ENCODE results near the gene RYR2. TPM values are rescaled to one million over a fixed set of nuclear protein-coding genes. Genes with fewer than 3 reads are reported as not detected.

RYR2 gene
- total and polyA plus RNA-seq, 9 of the 15 experiments (the other 6 are each of a cell fraction or from before 2014, with no cell fraction given), result 0.03 to 0.42 (median 0.14) TPM

GRCh38 chr1:236994450-236994849 lies 47.5 kb upstream of the RYR2 start:
- Histone ChIP-seq H3K4me2 (ENCODE audit: insufficient read depth, low read length) (no peak overlapping the region), H3K9me1 (ENCODE audit: control insufficient read depth, insufficient read depth, low read length) (no peaks in the 10 kb centered on the region), H3K27ac (ENCODE audit: extremely low read depth, low read depth, low read length) (no peak overlapping the region), H3K9ac (ENCODE audit: insufficient read depth in 1 of 2, low read depth in 2 of 2, low read length in 2 of 2) (no peak overlapping the region), H3K4me1 (replicated peaks in 1 of 2; ENCODE audit: control insufficient read depth in 2 of 2, insufficient read depth in 2 of 2, low read length in 2 of 2) (0 out of 5 replicates have a peak, but pooled peaks cover 0 to 4% of the 10 kb centered on the region in 2 experiments), H3K9me3 (replicated peaks; ENCODE audit: control insufficient read depth, insufficient read depth, low read depth, low read length) (no peaks in the 10 kb centered on the region), H4K20me1 (replicated peaks; ENCODE audit: control insufficient read depth, insufficient read depth, low read length) (no peaks in the 10 kb centered on the region), H2AFZ (ENCODE audit: low read depth, low read length) (no peak overlapping the region), H3K27me3 (ENCODE audit: control insufficient read depth in 2 of 2, insufficient read depth in 2 of 2, low read length in 2 of 2) (peaks cover 2 to 21% of the 10 kb centered on the region in 2 experiments; a peak in 4 of 5 replicates), H3K36me3 (ENCODE audit: control insufficient read depth, insufficient read depth, low read length) (no peaks in the 10 kb centered on the region), H3K79me2 (ENCODE audit: control insufficient read depth, insufficient read depth, low read length) (no peaks in the 10 kb centered on the region), H3K4me3 (no peak overlapping the region)
- in situ Hi-C loops (cut with MboI), result no loop called here
- TF ChIP-seq CBX1 (IDR thresholded peaks at IDR 0.05; ENCODE audit: low read depth) (no peak), ZNF324 (CRISPR knock-in tag; IDR thresholded peaks at IDR 0.05) (no peak), GTF2B (IDR thresholded peaks at IDR 0.05; ENCODE audit: extremely low read depth, insufficient read length) (no peak), ZNF507 (tag; conservative IDR thresholded peaks at IDR 0.05) (no peak), NELFE (IDR thresholded peaks at IDR 0.05; ENCODE audit: insufficient read depth, insufficient read length) (no peak), ZBTB2 (IDR thresholded peaks at IDR 0.05) (no peak), ZEB2 (IDR thresholded peaks at IDR 0.05) (no peak), ZNF347 (CRISPR knock-in tag; IDR thresholded peaks at IDR 0.05; ENCODE audit: low read depth) (no peak), TSC22D4 (tag; IDR thresholded peaks at IDR 0.05) (no peak), CHD1 (IDR thresholded peaks at IDR 0.05; ENCODE audit: low read length) (no peak), POLR2B (IDR thresholded peaks at IDR 0.05; ENCODE audit: low read depth, partially characterized antibody) (no peak), PREB (CRISPR knock-in tag; IDR thresholded peaks at IDR 0.05) (no peak)
- TF ChIP-seq, protein P1, sequence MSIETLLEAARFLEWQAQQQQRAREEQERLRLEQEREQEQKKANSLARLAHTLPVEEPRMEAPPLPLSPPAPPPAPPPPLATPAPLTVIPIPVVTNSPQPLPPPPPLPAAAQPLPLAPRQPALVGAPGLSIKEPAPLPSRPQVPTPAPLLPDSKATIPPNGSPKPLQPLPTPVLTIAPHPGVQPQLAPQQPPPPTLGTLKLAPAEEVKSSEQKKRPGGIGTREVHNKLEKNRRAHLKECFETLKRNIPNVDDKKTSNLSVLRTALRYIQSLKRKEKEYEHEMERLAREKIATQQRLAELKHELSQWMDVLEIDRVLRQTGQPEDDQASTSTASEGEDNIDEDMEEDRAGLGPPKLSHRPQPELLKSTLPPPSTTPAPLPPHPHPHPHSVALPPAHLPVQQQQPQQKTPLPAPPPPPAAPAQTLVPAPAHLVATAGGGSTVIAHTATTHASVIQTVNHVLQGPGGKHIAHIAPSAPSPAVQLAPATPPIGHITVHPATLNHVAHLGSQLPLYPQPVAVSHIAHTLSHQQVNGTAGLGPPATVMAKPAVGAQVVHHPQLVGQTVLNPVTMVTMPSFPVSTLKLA (conservative IDR thresholded peaks at IDR 0.05), result no peak
- TF ChIP-seq, protein P2, sequence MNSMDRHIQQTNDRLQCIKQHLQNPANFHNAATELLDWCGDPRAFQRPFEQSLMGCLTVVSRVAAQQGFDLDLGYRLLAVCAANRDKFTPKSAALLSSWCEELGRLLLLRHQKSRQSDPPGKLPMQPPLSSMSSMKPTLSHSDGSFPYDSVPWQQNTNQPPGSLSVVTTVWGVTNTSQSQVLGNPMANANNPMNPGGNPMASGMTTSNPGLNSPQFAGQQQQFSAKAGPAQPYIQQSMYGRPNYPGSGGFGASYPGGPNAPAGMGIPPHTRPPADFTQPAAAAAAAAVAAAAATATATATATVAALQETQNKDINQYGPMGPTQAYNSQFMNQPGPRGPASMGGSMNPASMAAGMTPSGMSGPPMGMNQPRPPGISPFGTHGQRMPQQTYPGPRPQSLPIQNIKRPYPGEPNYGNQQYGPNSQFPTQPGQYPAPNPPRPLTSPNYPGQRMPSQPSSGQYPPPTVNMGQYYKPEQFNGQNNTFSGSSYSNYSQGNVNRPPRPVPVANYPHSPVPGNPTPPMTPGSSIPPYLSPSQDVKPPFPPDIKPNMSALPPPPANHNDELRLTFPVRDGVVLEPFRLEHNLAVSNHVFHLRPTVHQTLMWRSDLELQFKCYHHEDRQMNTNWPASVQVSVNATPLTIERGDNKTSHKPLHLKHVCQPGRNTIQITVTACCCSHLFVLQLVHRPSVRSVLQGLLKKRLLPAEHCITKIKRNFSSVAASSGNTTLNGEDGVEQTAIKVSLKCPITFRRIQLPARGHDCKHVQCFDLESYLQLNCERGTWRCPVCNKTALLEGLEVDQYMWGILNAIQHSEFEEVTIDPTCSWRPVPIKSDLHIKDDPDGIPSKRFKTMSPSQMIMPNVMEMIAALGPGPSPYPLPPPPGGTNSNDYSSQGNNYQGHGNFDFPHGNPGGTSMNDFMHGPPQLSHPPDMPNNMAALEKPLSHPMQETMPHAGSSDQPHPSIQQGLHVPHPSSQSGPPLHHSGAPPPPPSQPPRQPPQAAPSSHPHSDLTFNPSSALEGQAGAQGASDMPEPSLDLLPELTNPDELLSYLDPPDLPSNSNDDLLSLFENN (IDR thresholded peaks at IDR 0.05; ENCODE audit: low read depth in 2 of 2, low read length in 2 of 2), result no peak
- FAIRE-seq, result no peak
- POLR2A ChIA-PET, result no interaction called here
- 5% methylated on average over 1 of the region's 1 CpG for WGBS (ENCODE audit: insufficient coverage, low coverage, missing lambda C conversion rate)
- intact Hi-C loops (cut with micrococcal nuclease), result no loop called here
- no peak for ATAC-seq
- BruUV-seq (replicated peaks), result no TSS peak
- CTCF ChIA-PET (ENCODE audit: low intra/inter-chr PET ratio), result no interaction called here
- no peak for DNase-seq (ENCODE audit: extremely low read depth in 1 of 4, low spot score in 3 of 4)
